DLD1 (cell line): ENCODE measurements around the gene SPIRE2.
"Not testable (repeated sequence)": the region's sequence is repeated elsewhere in the genome, so short reads cannot be mapped to it uniquely, and the experiment has no call there.

ENCODE experiments used
- in situ Hi-C: cut with HindIII; loops from 2 replicates; pipeline ENCODE4 v1.10.0; 2017; ENCODE audit warnings: low sequenced_read_pairs

Gene SPIRE2

DNA sequence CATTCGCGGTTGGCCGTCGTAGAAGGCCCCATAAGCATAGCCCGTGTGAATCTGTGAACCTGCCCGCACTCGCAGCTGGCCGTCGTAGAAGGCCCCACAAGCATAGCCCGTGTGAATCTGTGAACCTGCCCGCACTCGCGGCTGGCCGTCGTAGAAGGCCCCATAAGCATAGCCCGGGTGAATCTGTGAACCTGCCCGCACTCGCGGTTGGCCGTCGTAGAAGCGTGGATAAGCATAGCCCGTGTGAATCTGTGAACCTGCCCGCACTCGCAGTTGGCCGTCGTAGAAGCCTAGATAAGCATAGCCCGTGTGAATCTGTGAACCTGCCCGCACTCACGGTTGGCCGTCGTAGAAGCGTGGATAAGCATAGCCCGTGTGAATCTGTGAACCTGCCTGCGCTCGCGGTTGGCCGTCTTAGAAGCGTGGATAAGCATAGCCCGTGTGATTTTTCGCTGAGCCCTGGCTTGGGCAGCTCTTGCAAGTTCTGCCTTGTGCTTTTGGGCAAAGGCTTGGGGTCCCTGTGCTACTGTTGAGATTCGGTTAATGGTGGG lies 6.6 kb downstream of the SPIRE2 start:
- in situ Hi-C loops, result not testable (repeated sequence)

DNA sequence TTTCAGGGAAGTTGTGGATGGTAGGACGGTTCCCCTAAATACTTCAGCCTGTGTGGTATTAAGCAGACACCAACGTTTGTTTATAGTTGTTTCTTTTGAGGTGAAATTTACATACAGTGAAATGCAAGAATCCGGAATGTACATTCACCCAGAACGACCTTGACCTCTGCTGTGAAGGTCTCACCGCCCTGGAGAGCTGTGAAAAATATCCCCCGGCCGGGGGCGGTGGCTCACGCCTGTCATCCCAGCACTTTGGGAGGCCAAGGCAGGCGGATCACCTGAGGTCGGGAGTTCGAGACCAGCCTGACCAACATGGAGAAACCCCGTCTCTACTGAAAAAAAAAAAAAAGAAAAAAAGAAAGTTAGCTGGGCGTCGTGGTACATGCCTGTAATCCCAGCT lies 8.2 kb downstream of the SPIRE2 start:
- in situ Hi-C loops, result not testable (repeated sequence)

DNA sequence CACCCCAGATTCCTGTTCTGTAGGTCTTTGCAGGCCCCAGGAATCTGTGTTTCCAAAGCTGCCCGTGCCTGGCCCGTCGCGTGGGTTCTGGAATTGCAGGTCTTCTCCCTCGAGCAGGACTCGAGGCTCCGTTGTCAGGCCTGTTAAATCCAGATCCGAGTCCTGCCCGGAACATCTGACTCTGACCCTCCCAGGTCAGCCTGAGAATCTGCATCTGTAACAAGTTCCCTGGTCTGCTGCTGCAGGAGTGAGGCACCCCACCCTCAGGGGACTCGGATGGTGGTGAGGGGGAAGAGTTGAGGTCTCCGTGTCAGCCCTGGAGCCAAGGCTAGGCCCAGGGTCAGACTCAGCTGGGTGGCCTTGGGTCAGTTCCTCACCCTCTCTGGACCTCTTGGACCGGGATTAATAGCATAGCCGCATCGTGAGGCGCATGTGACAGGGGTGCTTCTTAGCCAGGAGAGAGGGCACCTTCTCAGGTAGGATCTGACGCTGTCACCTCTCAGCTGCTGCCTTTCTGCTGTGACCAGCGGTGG lies 8.8 kb downstream of the SPIRE2 start:
- in situ Hi-C loops, result no loop called here

DNA sequence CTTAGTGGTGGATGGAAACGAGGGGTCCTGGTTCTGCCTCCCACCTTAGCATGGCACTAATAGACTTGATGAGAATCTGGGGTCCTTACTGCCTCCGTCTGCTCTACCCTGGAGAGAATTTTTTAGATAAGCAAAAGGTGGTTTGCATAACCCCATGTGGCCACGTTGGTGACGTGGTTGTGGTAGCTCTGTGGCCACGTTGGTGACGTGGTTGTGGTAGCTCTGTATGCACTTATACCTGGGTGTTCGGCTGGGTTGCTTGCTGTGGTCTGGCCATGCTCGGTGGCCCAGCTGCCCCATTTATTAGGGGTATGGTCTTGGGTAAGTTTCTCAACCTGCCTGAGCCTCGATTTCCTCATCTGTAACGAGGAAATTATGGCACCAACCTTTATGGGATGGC lies 13.0 kb downstream of the SPIRE2 start:
- in situ Hi-C loops, result no loop called here

DNA sequence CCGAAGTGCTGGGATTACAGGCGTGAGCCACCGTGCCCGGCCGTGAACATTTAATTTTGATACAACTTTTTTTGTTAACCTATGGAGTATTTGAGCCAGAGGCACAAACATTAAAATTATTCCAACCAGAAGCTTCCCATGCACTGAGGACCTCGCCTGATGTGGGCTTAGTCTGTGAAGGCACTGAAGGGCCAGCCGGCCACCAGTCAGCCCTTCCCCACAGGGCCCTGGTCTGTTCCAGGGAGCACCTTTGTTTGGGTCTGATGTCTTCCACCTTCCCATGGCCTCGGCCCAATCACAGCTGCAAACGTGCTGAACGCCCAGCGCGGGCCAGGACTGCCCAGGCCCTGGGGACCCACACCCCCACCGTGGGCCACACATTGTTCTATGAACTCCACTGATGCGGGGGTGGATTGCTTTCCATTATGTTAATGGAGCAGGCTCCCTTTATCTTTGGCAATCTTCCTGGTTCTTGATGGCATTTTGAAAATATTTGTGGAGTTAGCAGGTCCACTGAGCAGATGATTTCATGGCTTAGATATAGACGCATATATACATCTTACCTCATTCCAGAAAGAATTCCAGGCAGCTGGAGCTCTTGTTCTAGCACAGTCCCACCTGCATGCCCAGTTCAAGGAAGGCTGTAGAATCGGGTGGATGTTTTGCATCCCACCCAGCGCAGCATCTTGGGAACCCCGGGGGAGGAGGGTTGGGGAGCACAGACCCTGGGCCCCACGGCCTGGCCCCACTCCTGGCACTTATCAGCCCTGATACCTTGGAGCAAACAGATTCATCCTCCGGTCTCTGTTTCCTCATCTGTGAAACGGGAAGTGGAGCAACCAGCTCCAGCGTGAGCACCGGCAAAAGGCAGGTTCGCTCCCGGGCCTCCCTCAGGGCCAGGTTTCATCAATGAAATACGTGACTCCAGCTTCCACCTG lies 14.5 kb downstream of the SPIRE2 start:
- in situ Hi-C loops, result no loop called here

DNA sequence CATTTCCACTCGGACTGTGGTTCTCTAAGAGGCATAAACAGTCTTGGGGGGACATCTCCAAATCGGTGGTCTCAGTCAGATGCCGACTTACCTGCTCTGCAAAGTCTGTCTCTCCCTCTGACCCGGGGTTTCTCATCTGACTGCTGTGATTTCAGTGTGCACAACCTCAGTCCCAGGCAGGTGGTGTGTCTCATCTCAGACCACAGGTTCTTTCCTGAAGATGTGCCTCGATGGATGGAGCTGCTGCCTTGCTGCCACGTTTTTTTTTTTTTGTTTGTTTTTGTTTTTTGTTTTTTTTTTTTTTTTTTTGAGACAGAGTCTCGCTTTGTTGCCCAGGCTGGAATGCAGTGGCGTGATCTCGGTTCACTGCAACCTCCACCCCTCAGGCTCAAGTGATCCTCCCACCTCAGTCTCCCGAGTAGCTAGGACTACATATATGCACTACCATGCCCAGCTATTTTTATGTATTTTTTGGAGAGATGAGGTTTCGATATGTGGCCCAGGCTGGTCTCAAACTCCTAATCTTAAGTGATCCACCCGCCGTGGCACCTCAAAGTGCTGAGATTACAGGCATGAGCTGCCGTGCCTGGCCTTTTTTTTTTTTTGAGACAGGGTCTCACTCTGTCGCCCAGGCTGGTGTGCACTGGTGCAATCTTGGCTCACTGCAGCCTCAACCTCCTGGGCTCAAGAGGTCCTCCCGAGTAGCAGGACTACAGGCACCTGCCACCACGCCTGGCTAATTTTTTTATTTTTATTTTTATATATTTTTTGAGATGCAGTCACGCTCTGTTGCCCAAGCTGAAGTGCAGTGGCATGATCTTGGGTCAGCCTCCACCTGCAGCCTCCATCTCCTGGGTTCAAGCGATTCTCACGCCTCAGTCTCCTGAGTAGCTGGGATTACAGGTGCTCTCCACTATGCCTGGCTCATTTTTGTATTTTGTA lies 15.4 kb downstream of the SPIRE2 start:
- in situ Hi-C loops, result no loop called here

DNA sequence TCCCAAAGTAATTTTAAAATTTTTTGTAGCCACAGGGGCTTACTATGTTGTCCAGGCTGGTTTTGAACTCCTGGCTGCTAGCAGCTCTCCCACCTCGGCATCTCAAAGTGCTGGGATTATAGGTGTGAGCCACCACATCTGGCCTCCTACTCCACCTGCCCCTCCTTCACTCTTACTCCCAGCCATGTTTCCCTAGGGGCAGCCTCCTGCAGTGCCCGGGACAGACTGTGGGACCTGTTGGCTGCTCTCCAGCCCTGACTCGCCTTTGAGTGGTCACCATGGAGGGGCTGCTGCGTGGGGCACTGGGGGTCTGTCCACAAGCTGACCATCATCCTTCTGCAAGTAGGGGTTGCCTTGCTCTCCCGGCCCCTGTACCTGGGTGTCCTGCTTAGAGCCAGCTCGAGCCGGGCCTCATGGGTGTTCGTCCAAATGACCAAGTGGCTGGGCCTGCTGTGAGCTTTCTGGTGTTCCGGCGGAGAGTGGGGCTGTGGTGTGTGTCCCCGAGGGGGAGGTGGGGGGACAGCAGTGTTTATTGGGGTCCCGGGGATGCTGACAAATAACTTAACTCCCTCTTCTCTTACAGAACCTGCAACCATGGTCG lies 16.6 kb downstream of the SPIRE2 start:
- in situ Hi-C loops, result no loop called here

DNA sequence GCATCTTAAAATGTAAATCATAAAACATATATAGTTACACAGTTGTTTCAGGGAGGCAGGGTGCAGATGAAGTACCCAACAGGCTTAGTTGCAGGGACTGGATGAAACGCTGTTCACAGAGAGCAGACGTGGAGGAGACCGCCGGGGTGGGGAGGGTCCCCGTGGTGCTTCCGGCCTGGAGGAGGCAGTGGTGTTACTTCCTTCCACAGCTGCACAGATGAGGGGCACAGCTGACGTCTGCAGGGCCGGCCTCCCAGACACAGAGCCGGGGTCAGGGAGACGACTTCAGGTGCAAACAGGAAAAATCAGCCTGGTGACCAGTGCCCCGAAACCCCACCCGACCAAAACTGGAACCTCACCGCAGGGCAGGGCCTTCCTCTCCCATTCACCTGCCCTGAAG lies 17.1 kb downstream of the SPIRE2 start:
- in situ Hi-C loops, result no loop called here

DNA sequence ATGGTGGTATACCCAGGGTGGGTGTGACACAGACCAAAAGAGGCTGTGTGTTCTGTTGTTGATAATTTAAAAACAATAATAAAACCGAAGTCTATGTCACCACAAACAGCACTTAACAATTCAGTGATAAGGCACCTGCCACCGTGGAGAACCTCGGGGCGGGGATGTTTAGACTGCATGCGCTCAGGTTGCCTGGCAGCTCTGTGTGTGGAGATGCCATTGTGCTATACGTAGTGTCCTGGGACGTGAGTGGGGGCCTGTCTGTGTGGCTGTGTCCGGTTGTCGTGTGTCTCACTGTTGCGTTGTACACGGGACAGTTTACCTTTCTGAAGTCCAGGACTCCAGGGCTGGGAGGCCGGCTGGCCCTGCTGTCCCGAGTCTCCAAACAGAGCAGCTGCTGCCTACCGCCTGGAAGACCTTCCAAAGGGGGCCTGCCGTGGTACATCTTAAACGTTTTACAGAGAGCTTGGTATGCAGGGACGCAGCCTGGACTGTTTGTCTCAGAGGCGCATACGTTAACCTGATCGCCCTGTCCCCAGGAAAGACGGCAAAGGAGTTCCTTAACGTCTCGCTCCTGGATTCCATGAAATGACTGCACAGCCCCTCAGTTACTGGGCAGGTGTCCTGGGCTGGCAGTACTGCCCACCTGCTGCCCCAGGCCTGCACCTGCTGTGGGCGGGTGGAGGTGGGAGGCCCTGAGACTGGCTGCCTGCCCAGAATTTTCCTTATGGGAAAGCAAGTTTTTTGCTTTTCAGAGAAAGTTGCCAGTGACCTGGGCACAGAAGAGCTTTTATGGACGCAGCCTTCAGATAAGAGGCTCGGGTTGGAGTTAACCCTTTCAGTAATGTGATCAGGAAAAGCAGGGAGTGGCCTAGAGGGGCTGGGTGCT lies 19.0 kb downstream of the SPIRE2 start:
- in situ Hi-C loops, result no loop called here

DNA sequence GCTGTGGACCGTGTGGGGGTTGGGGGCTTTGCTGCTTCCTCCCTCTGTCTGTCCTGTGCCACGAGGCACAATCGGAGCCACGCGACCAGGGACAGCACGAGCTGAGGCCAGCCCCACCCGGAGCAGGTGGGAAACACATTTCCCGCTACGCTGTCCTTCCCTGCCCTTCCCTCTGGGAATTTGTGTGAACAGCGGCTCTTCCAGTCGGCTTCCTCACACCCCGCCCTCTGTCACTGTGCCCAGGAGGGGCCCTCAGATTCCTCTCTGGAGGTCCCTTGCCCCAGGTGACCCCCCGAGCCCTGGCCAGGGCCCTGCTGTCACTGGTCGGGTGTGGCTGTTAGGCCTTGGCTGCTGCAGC lies 19.6 kb downstream of the SPIRE2 start:
- in situ Hi-C loops, result no loop called here

DNA sequence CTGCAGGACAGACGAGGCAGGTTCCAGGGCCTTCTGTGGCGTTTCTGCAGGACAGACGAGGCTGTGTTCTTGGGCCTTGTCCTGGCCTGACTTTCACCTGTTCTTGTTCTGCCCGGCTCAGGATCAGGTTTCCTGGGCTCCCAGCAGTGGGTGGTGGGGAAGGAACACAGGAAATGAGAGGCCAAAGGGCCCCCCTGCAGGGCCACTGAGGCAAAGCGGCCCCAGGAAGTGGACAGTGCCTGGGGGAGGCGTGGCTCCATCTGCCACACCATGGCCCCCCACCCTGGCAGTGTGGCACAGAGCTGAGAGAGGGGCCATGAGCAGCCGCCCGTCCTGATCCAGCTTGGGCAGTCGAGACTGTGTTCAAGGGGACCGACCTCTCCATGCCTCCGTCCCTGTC lies 20.7 kb downstream of the SPIRE2 start:
- in situ Hi-C loops, result no loop called here

DNA sequence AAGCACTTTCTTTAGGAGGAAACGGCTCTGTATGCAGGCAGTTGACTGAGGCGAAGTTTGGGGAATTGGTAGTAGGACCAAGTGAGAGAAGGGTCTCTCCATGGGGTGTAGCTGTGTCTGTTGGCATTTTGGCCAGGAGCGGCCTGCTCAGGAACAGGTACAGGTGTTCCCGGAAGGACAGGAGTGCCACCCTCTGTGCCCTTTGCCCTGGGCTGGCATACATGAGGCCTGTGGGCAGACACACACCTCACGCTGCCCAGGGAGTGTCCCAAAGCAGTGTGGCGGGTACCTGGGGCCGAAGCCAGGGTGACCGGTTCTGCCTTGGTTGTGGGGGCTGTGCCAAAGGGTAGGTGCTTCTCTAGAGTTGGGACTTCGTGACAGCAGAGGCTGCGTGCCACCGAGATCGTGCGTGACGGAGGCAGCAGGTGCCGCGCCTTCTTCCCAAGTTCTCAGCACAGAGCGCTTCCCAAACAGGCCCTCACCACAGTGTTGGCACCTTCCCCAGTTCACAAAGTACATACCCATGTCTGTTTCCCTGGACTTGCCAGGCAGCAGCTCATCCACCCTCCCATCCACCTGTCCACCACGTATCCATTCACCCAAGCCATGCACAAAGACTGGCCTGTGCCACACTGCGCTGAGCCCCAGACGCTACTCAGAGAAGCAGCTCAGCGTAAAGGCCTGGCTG lies 25.2 kb downstream of the SPIRE2 start:
- in situ Hi-C loops, result no loop called here

DNA sequence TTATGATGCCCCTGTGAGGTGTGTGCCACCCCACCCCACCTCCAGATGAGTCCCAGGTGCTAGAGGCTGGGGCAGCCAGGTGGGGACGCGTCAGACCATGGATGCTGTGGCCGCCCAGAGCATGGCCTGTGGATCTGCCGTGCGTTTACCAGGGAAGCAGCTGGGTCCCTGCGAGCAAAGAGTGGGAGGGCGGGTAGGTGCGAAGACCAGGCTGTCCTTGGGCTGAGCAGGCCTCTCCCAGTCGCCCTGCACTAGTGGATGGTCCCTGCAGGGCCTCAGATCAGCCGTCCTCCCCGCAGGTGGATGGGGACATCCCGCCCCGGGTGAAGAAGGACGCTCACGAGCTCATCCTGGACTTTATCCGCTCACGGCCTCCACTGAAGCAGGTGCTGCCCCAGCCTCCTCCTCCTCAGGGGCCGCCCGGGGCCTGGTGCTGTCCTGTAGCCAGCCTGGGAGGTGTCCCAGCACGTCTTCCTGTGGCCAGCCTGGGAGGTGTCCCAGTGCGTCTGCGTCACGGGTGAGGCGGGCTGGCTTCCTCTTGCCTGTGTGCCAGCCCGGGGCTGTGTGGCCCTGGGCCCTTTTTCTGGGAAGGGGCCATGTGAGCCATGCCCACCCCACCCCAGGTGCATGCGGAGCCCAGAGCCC lies 27.1 kb downstream of the SPIRE2 start:
- in situ Hi-C loops, result no loop called here

DNA sequence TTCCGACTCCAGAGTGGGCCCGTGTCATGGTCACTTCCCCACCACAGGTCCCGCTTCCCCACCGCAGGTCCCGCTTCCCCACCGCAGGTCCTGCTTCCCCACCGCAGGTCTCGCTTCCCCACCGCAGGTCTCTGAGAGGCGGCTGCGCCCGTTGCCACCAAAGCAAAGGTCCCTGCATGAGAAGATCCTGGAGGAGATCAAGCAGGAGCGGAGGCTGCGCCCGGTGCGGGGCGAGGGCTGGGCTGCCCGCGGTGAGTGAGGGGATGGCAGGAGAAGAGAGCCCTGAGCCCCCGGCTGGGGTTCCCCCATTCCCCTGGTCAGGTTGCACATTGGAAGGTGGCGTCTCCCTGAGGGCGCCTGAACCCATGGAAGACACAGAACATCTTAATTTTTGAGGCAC lies 27.7 kb downstream of the SPIRE2 start:
- in situ Hi-C loops, result no loop called here

DNA sequence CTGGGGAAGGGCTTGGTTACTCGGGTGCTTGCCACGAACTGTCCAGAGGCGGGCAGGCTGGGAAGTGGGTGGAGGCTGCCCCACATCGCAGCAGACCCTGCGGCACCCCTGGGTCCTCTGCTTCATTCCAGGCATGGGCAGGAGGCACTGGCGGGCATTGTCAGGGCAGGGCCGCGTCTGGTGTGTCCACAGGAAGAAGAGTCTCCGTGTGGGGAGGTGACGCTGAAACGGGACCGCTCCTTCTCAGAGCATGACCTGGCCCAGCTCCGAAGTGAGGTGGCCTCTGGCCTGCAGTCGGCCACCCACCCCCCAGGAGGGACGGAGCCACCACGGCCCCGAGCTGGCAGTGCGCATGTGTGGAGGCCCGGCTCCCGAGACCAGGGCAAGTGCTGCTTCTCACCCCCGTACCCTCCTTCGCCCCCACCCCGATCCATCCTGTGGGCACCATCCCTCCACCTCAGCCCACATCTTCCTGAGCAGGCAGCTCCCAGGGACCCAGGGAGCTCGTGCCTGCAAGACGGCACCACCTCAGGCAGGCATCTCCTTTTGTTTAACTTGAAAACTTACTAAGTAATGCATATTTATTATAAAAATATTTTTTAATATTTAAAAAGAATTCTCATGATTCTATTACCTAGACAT lies 30.8 kb downstream of the SPIRE2 start:
- in situ Hi-C loops, result no loop called here

DNA sequence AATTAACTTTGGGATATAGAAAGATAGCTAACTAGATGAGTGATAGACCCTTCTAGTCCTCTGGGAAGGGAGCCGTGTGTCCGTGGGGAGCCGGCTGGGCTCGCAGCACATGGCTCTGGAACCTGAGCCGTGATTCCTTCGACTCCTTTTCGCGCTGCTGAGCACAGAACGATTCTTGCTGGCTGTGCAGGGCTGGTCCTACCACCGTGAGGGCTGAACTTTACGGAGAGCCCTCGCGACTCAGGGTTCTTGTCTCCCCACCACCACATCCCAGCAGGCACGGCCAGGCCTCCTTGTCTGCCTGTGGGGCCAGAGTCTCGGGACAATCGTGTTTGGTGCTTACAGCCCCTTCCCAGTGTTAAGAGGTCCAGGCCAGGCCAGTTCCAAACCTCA lies 31.3 kb downstream of the SPIRE2 start:
- in situ Hi-C loops, result no loop called here

DNA sequence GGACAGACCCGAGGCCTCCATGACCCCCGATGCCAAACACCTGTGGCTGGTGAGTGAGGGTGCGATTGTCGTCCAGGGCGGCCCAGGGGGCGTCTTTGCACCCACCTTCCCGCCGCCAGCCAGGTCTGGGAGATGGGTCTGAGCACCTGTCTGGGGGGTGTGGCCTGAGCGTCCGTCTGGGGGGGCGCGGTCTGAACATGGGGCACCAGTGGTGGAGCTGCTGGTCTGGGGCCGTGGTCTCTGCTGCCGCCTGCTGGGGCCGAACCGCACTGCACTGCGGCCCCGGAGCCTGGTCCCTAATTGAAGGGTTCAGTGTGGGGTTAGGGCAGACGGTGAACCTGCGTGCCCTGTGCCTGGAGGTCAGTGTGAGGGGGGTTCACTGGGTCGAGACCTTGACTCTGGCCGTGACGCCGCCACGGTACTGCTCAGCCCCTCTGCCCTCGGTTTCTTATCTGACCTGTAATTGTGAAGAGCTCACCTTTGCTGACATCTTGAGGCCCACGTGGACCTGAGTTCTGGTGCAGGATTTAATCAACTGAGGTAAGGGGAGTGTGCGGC lies 32.6 kb downstream of the SPIRE2 start:
- in situ Hi-C loops, result no loop called here

DNA sequence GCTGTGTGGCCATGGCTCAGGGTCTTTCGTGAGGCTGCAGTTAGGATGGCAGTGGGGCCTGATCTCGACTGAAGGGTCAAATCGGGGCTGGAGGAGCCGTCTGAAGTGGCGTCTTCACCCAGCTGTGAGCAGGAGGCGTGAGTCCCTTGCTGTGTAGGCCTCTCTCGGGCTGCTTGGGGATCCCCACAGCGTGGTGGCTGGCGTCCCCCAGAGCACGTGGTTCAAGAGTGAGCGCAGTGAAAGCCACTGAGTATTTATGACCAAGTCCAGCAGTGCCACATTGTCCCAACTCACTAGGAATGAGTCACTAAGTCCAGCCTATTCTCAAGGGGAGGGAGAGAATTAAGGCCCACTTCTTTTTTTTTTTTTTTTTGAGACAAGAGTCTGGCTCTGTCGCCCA lies 33.4 kb downstream of the SPIRE2 start:
- in situ Hi-C loops, result no loop called here
